GM15510 (cell line): Measurements from ENCODE around the gene TMEM201.

Source experiments
- POLR2A ChIP-seq: IDR thresholded peaks from 3 replicates; pipeline ENCODE4 v1.6.1; 2011; ENCODE audit warnings: borderline replicate concordance; ENCODE audit not compliant: insufficient read length; ENCODE audit errors: extremely low read depth

Gene TMEM201, protein sequence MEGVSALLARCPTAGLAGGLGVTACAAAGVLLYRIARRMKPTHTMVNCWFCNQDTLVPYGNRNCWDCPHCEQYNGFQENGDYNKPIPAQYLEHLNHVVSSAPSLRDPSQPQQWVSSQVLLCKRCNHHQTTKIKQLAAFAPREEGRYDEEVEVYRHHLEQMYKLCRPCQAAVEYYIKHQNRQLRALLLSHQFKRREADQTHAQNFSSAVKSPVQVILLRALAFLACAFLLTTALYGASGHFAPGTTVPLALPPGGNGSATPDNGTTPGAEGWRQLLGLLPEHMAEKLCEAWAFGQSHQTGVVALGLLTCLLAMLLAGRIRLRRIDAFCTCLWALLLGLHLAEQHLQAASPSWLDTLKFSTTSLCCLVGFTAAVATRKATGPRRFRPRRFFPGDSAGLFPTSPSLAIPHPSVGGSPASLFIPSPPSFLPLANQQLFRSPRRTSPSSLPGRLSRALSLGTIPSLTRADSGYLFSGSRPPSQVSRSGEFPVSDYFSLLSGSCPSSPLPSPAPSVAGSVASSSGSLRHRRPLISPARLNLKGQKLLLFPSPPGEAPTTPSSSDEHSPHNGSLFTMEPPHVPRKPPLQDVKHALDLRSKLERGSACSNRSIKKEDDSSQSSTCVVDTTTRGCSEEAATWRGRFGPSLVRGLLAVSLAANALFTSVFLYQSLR

GRCh38 chr1:9588551-9589143 is at the start of gene TMEM201:
Gene TMEM201, plus strand, starts transcription at chr1:9588911. Its CDS starts 20 bp downstream, at chr1:9588931.
- peak; percentile 61 for TF ChIP-seq POLR2A

- TF ChIP-seq POLR2A, result peak; percentile 97
These were observed 49.4 kb upstream of the TMEM201 start, which contains the start of gene SLC25A33 for GRCh38 chr1:9539165-9539828. Gene SLC25A33, plus strand, starts transcription at chr1:9539465. Its CDS starts 227 bp downstream, at chr1:9539692.

- TF ChIP-seq POLR2A, result no peak
These were observed 48.7 kb upstream of the TMEM201 start for GRCh38 chr1:9539829-9540550.

DNA sequence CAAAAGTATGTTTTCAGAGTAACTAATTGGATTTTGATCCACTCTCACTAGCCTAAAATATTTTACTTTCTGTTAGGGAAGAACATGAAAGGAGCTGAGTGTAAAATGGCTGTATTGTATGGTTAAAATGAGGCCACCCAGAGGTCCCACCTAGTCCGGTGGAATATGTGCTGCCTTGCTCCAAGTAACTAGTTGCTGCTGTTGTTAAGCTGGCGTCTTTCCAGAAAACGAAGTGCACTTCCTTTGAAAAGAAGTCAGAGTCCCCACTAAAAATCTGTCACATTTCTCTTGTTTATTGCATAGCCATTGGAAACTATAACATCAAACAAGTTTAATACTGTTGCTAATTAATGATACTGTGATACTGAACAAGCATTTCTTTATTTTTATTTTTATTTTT is 46.3 kb upstream of the TMEM201 start:
- TF ChIP-seq POLR2A, result no peak

GRCh38 chr1:9544926-9545325 is 43.8 kb upstream of the TMEM201 start:
- TF ChIP-seq POLR2A, result no peak

DNA sequence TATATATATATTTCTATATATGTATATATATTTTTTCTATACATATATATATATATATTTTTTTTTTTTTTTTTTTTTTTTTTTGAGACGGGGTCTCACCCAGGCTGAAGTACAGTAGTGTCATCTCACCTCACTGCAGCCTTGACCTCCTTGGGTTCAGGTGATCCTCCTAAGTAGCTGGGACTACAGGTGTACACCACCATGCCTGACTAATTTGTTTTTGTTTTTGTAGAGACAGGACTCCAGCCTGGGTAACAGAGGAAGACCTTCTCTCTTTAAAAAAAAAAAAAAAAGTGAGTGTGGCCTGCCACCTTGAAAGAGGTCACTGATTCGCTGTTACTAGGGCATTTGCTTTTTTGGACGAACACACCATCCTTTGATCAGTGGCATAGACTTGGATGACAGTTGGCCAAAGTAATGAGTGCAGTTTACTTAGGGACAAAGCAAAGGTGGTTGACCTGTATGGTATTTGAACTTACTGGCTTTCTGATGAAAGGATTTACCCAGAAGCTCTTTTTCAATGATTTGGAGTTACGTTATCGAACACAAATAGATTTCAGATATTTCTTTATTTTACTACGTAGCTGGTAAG is 38.7 kb upstream of the TMEM201 start:
- no peak for TF ChIP-seq POLR2A

DNA sequence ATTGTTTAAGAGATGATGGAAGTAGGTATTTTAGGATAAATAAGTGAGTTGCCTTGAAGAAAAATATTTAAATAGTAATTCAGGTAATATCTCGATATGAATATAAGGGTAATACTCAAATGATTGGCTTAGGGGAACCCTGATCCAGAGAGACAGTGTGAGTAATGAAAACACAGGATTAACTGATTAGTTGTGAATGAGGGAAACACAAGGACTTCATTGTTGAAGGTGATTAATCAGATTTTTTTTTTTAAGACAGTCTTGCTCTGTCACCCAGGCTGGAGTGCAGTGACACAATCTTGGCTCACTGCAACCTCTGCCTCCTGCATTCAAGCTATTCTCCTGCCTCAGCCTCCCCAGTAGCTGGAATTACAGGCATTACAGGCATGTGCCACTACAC is 36.7 kb upstream of the TMEM201 start:
- TF ChIP-seq POLR2A, result no peak

- TF ChIP-seq POLR2A, result no peak
These were observed 35.0 kb upstream of the TMEM201 start for GRCh38 chr1:9553736-9554144.

GRCh38 chr1:9555942-9556341 is 32.8 kb upstream of the TMEM201 start:
- no peak for TF ChIP-seq POLR2A

- TF ChIP-seq POLR2A, result no peak
These were observed 31.1 kb upstream of the TMEM201 start for GRCh38 chr1:9557624-9558023.

DNA sequence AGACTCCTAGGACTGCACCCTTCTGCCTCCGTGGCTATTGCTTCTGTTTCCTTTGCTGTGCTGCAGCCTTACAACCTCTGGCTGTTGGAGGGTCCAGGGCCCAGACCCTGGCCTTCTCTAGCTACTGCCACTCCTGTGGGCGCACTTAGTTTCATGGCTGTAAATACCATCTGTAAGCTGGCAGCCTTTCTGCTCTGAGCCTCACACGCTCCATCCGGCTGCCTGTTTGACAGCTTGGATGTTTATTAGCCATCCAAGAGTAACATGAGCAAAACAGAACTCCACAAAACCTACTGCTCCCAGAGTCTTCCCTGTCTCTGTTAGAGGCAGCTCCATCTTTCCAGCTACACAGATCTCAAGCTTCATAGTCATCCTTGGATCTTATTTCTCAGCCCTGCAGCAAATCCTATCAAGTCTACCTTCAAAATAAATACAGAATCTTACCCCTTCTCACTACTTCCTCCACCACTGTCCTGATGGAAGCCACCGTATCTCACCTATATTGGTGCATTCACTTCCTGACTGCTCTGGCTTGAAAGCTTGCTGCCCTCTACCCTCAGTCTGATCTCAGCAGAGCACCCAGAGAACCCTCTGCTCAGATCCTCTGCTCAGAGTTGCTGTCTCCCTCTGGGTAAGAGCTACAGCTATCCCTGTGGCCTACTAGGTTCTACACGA is 30.3 kb upstream of the TMEM201 start:
- no peak for TF ChIP-seq POLR2A

- TF ChIP-seq POLR2A, result no peak
These were observed 29.7 kb upstream of the TMEM201 start for GRCh38 chr1:9558946-9559545.

DNA sequence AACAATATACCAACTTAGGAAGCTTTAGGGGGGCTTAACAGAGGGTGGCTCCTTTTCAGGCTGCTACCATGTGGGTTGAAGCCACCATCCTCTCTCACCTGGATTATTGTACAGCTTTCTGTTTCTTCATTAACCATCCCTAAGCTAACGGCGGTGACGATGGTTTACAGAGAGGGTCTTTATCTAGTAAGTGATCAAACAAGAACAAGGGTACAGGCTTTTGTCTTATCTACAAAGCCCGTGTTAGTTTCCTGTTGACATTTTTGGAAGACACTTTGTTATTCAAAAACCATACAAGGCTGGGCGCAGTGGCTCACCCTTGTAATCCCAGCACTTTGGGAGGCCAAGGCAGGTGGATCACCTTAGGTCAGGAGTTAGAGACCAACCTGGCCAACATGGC is 29.0 kb upstream of the TMEM201 start:
- TF ChIP-seq POLR2A, result no peak

DNA sequence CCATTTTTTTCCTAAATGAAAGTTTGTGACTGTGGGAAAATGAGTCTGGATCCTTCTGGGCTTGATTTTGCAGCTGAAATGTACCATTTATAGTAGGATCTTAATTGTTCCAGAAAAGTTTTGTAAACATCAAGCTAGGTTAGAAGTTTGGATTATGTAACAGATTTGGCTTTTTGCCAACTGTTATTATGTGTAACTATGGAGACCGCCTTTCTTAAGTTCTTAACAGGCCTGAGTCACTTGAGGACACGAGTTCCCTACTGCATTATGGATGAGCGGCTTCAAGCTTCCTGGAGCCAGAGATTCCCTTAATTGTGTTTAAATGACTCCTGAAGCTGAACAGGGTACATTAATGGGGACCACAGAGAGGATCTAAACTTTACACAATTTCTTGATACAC is 27.3 kb upstream of the TMEM201 start:
- TF ChIP-seq POLR2A, result no peak

- TF ChIP-seq POLR2A, result no peak
These were observed 19.4 kb upstream of the TMEM201 start for GRCh38 chr1:9569267-9569666.
